ACC112 (cell line): ENCODE data around the gene NFIA.

Source experiments
- H2AFZ ChIP-seq: fragments of 200-600 bp; sonication (generic); one replicate; pipeline ENCODE4 v1.6.0; 2017; ENCODE audit warnings: antibody characterized with exemption, low read length; ENCODE audit not compliant: unreplicated experiment
- H3K27ac ChIP-seq: fragments of 200-600 bp; sonication (generic); 2 replicates; pipeline ENCODE4 v1.5.1; 2014; ENCODE audit warnings: low read depth, mild to moderate bottlenecking, antibody characterized with exemption, low read length, moderate library complexity
- H3K27me3 ChIP-seq: fragments of 200-600 bp; sonication (generic); 2 replicates; pipeline ENCODE4 v1.6.1; 2014; ENCODE audit warnings: mild to moderate bottlenecking, antibody characterized with exemption, low read length, moderate library complexity, mixed read lengths; ENCODE audit not compliant: insufficient read depth
- H3K36me3 ChIP-seq: fragments of 200-600 bp; sonication (generic); 2 replicates; pipeline ENCODE4 v1.6.1; 2016; ENCODE audit warnings: mild to moderate bottlenecking, antibody characterized with exemption, low read length, moderate library complexity, mixed read lengths; ENCODE audit not compliant: insufficient read depth
- H3K4me1 ChIP-seq: fragments of 200-600 bp; sonication (generic); one replicate; pipeline ENCODE4 v1.6.1; 2016; ENCODE audit warnings: low read length, mixed read lengths; ENCODE audit not compliant: insufficient read depth, unreplicated experiment, control insufficient read depth
- H3K4me3 ChIP-seq: fragments of 200-600 bp; sonication (generic); 2 replicates; pipeline ENCODE4 v1.5.1; 2014; ENCODE audit warnings: mild to moderate bottlenecking, low read depth, low read length
- H3K79me2 ChIP-seq: fragments of 200-600 bp; sonication (generic); one replicate; pipeline ENCODE4 v1.6.0; 2016; ENCODE audit warnings: low read length; ENCODE audit not compliant: control insufficient read depth, unreplicated experiment, insufficient read depth

The NFIA gene

GRCh38 chr1:61299463-61299862 lies 217.1 kb downstream of the NFIA start:
- Histone ChIP-seq H3K4me1 (peaks cover 29% of the 10 kb centered on the region), H2AFZ (peak overlapping the region; percentile 29), H3K27ac (peak overlapping the region; percentile 47; the same call in 1 of the 2 replicates), H3K36me3 (no peaks in the 10 kb centered on the region), H3K27me3 (no peaks in the 10 kb centered on the region), H3K79me2 (peaks cover 9% of the 10 kb centered on the region), H3K4me3 (no peak overlapping the region)

GRCh38 chr1:61300899-61301298 lies 218.5 kb downstream of the NFIA start:
- no peak overlapping the region for H2AFZ ChIP-seq
- H3K36me3 ChIP-seq = no peaks in the 10 kb centered on the region
- no peak overlapping the region for H3K4me3 ChIP-seq
- H3K79me2 ChIP-seq = peaks cover 4% of the 10 kb centered on the region
- no peaks in the 10 kb centered on the region for H3K27me3 ChIP-seq
- H3K4me1 ChIP-seq = peaks cover 29% of the 10 kb centered on the region
- peak overlapping the region; percentile 89 for H3K27ac ChIP-seq

- Histone ChIP-seq H3K4me1 (peaks cover 29% of the 10 kb centered on the region), H3K36me3 (no peaks in the 10 kb centered on the region), H3K27ac (peak overlapping the region; percentile 89), H2AFZ (no peak overlapping the region), H3K27me3 (no peaks in the 10 kb centered on the region), H3K4me3 (no peak overlapping the region), H3K79me2 (peaks cover 4% of the 10 kb centered on the region)
These were observed 219.7 kb downstream of the NFIA start for GRCh38 chr1:61301824-61302657.

GRCh38 chr1:61307422-61308142 lies 225.2 kb downstream of the NFIA start:
- Histone ChIP-seq H3K4me1 (peaks cover 5% of the 10 kb centered on the region), H3K79me2 (peaks cover 7% of the 10 kb centered on the region), H3K36me3 (no peaks in the 10 kb centered on the region), H3K4me3 (no peak overlapping the region), H3K27me3 (no peaks in the 10 kb centered on the region), H2AFZ (no peak overlapping the region), H3K27ac (no peak overlapping the region)

DNA sequence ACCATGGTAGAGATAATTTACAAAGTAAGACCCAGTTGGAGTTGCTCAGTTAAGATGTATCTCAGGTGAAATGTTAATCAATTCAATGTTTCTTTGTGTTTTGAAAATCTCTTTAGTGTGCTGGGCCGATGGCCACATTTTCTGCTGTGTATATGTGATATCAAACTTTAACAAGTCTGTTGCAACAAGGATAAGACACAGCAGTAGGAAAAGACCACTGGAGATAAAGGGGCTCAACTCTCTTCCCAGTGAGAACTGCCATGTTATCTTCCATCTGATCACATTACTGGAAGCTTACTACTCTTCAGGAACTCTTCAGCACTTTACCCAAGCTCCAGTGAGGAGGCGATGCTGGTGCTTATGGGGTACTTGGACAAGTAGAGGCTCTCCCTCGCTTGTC lies 227.7 kb downstream of the NFIA start:
- Histone ChIP-seq H3K4me3 (no peak overlapping the region), H3K27ac (no peak overlapping the region), H3K4me1 (no peaks in the 10 kb centered on the region), H2AFZ (no peak overlapping the region), H3K27me3 (no peaks in the 10 kb centered on the region), H3K79me2 (peaks cover 3% of the 10 kb centered on the region), H3K36me3 (peaks cover 6% of the 10 kb centered on the region)

- H2AFZ ChIP-seq = no peak overlapping the region
- no peak overlapping the region for H3K4me3 ChIP-seq
These were observed 228.2 kb downstream of the NFIA start for GRCh38 chr1:61310538-61310937.

GRCh38 chr1:61313906-61314422 lies 231.6 kb downstream of the NFIA start:
- peaks cover 3% of the 10 kb centered on the region for H3K79me2 ChIP-seq
- no peak overlapping the region for H2AFZ ChIP-seq
- H3K36me3 ChIP-seq = peaks cover 6% of the 10 kb centered on the region
- peaks cover 18% of the 10 kb centered on the region for H3K4me1 ChIP-seq
- no peaks in the 10 kb centered on the region for H3K27me3 ChIP-seq
- no peak overlapping the region for H3K4me3 ChIP-seq
- no peak overlapping the region for H3K27ac ChIP-seq

More at GRCh38 chr1:61310538-61310937, 228.2 kb downstream of the NFIA start:
- Histone ChIP-seq H3K79me2 (peaks cover 3% of the 10 kb centered on the region), H3K36me3 (peaks cover 6% of the 10 kb centered on the region), H3K4me1 (no peaks in the 10 kb centered on the region), H3K27me3 (no peaks in the 10 kb centered on the region), H3K27ac (no peak overlapping the region)

DNA sequence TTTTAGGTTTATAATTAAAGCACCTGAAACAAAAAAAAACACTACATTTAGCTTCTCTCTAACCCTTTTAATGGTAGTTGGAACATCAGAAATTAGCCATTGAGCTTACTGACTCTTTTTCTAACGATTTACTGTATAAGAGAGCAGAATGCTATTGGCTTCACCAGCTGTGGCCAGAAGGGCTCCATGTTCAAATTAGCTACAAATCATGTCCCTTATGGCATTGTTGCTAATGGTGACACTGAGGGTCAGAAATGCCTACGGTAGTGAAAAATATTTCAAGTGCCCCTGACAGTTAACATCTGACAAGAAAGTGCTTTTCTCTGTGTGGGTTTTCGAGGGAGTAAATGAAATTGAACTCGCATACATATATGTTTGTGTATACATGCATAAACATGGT lies 232.7 kb downstream of the NFIA start:
- Histone ChIP-seq H3K4me1 (peaks cover 29% of the 10 kb centered on the region), H2AFZ (no peak overlapping the region), H3K4me3 (no peak overlapping the region), H3K36me3 (peaks cover 6% of the 10 kb centered on the region), H3K27me3 (no peaks in the 10 kb centered on the region), H3K79me2 (peaks cover 6% of the 10 kb centered on the region), H3K27ac (no peak overlapping the region)

DNA sequence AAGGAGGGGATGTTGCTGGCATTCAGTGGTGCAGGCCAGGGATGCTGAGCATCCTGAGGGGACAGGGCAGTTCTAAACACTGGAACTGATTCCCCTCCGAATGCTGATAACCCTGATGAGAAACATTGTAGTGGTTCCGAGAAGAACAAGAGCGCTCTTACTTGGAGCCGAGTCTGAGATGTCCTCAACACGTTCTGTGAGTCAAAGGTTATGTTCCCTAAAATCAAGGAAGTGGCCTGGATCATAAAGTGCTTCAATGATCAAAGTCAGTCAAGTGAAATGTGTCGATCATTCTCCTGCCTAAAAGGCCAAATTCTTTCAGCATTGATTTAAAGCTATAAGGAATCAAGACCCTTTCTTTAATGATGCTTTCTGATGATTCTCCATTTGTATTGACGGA lies 234.1 kb downstream of the NFIA start:
- peaks cover 32% of the 10 kb centered on the region for H3K4me1 ChIP-seq
- H3K27me3 ChIP-seq = no peaks in the 10 kb centered on the region
- H3K36me3 ChIP-seq = peaks cover 6% of the 10 kb centered on the region
- no peak overlapping the region for H2AFZ ChIP-seq
- H3K79me2 ChIP-seq = peaks cover 13% of the 10 kb centered on the region
- no peak overlapping the region; the same call in 1 of the 2 replicates for H3K27ac ChIP-seq
- no peak overlapping the region for H3K4me3 ChIP-seq

DNA sequence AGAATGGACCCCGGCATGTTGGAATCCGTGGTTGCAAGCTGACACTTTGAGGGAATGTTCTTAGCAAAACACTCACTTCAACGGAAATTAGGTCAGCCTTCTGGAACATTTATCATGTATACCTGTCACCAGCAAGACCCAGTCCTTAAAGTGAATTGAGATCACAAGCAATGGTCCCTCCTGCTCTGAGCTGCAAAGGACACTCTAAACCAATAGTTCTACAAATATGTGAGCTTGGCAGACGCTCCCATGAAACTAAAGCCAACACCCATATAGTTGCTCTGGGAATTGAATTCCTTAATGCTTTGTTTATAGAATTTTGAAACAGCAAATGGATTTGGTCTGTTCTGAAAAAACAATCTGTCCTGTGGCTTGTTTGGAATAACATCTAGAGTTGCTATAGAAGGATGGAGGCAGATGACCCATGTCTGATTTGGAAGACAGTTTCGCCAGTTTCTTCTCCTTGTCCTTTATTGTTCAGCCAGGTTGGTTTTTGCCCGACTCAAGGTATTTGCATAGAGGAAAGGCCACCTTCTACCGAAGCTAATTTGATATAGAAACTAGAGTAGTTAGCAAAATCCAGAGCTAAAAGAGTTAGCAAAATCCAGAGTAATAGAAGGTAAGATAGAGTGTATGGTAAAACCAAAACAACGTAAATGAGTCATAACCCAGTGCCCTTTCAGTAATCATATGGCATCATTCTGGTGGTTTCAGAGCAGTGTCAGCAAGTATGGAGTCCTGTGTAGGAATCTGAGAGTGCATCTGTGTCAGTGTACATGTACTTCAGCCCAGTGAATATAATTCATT lies 236.2 kb downstream of the NFIA start:
- no peak overlapping the region for H2AFZ ChIP-seq
- peaks cover 39% of the 10 kb centered on the region for H3K4me1 ChIP-seq
- peaks cover 17% of the 10 kb centered on the region for H3K79me2 ChIP-seq
- H3K36me3 ChIP-seq = no peaks in the 10 kb centered on the region; the same call in 1 of the 2 replicates
- H3K27me3 ChIP-seq = no peaks in the 10 kb centered on the region
- peak overlapping the region; percentile 69 for H3K4me3 ChIP-seq
- peak overlapping the region; percentile 97 for H3K27ac ChIP-seq
